Transverse colon (tissue), 4 donors: ENCODE results near the gene PRPF6. TPM values are rescaled to one million over a fixed set of nuclear protein-coding genes. Genes with fewer than 3 reads are reported as not detected.

Experiments
- DNase-seq: peaks from one replicate; pipeline ENCODE4 v3.0.0-alpha.2; 2019
- H3K27ac ChIP-seq, 4 donors: fragments of 200-600 bp; sonication (generic); 2 replicates each; pipeline ENCODE4 v1.5.1; 2016 to 2018; ENCODE audit warnings: inconsistent platforms in 4 of 4
- H3K27me3 ChIP-seq: fragments of 200-600 bp; sonication (generic); 2 replicates; pipeline ENCODE4 v1.5.1; 2017; ENCODE audit warnings: inconsistent platforms
- H3K36me3 ChIP-seq, 4 donors: fragments of 200-600 bp; sonication (generic); 2 replicates each; pipeline ENCODE4 v1.5.1; 2017 to 2019; ENCODE audit warnings: inconsistent platforms in 4 of 4
- H3K4me1 ChIP-seq, 4 donors: fragments of 200-600 bp; sonication (generic); 2 replicates each; pipeline ENCODE4 v1.5.1; 2017 to 2020; ENCODE audit warnings: inconsistent platforms in 4 of 4
- H3K4me3 ChIP-seq, 4 donors: fragments of 200-600 bp; sonication (generic); 1 replicate in 1 of 4; 2 replicates in 3 of 4; pipeline versions ENCODE4 v1.5.1 to v1.6.1; 2017 to 2019; ENCODE audit warnings: inconsistent platforms in 4 of 4
- H3K9me3 ChIP-seq, 2 donors: fragments of 200-600 bp; sonication (generic); 2 replicates each; pipeline ENCODE4 v1.5.1; 2017 to 2019; ENCODE audit warnings: inconsistent platforms in 2 of 2
- CTCF ChIP-seq, 5 experiments: fragments of 200-600 bp in 3 of 5; fragments of 450-650 bp in 2 of 5; sonication (generic) in 3 of 5; IDR thresholded peaks; 1 replicate in 2 of 5; 2 replicates in 3 of 5; pipeline ENCODE4 v1.5.1; 2016 to 2017; ENCODE audit warnings: antibody characterized with exemption in 5 of 5, inconsistent platforms in 3 of 5, mild to moderate bottlenecking in 2 of 5, moderate library complexity in 1 of 5
- EP300 ChIP-seq: sonication (generic); formaldehyde crosslinking; IDR thresholded peaks from one replicate; pipeline ENCODE4 v1.6.1; 2017; ENCODE audit warnings: antibody characterized with exemption, low read depth
- POLR2A ChIP-seq: fragments of 450-650 bp; IDR thresholded peaks from one replicate; pipeline ENCODE4 v1.6.1; 2016; ENCODE audit warnings: antibody characterized with exemption, mild to moderate bottlenecking, moderate library complexity
- POLR2AphosphoS5 ChIP-seq, 3 donors: sonication (generic); formaldehyde crosslinking; IDR thresholded peaks; one replicate each; pipeline ENCODE4 v1.6.1; 2016; ENCODE audit warnings: antibody characterized with exemption in 3 of 3
- WGBS, 2 donors: methylation state at CpG; one replicate each; pipeline ENCODE4 v1.1.5; 2018; ENCODE audit warnings: low coverage in 1 of 2; 5-methylcytosine and 5-hydroxymethylcytosine counted together
- in situ Hi-C, 4 donors: fragments of 200-750 bp; cut with MboI; loops; one replicate each; pipeline versions ENCODE4 v1.15.0 to v1.15.1; 2017; ENCODE audit warnings: low sequenced_read_pairs in 3 of 4, low pct_ligation_motif_present in 1 of 4, low pct_unique_long_range_greater_than_20kb in 1 of 4
- intact Hi-C: fragments of 100-400 bp; cut with DNase I; formaldehyde crosslinking; loops from one replicate; pipeline ENCODE4 v1.15.1; 2023; ENCODE audit warnings: low total_unique reads
- total RNA-seq, 4 donors: library from RNA; depleted of rRNA; stranded (reverse); fragments of >200 nt; gene quantifications; one replicate each; pipeline ENCODE4 v1.1.0, GENCODE V29; 2016

PRPF6 gene
- total RNA-seq, 4 donors from 2014 or later: 29.2 to 55.7 (median 51.8) TPM

GRCh38 chr20:64070244-64070993 is 89.5 kb downstream of the PRPF6 start:
- TF ChIP-seq EP300 (no peak), CTCF (IDR thresholded peaks at IDR 0.05) (no peak), POLR2AphosphoS5 (IDR thresholded peaks at IDR 0.05) (no peak), POLR2A (no peak)
- no peaks in the 10 kb centered on the region for H3K27me3 ChIP-seq
- in situ Hi-C loops: no loop called here
- DNase-seq: no peak
- H3K36me3 ChIP-seq: no peaks in the 10 kb centered on the region
- H3K4me3 ChIP-seq: no peak overlapping the region
- intact Hi-C loops: no loop called here
- H3K27ac ChIP-seq: no peak overlapping the region
- H3K4me1 ChIP-seq: no peaks in the 10 kb centered on the region
- H3K9me3 ChIP-seq: no peaks in the 10 kb centered on the region
- WGBS, 2 donors: 89% methylated on average over 31 of the region's 31 CpGs; no CpG with 5 or more reads in 1 of the 2 donors

- Histone ChIP-seq H3K4me1 (no peaks in the 10 kb centered on the region), H3K27ac (no peak overlapping the region), H3K4me3 (no peak overlapping the region), H3K27me3 (no peaks in the 10 kb centered on the region), H3K36me3 (no peaks in the 10 kb centered on the region), H3K9me3 (no peaks in the 10 kb centered on the region)
- DNase-seq: no peak
- WGBS, 2 donors: 80 to 95% methylated on average over 9 to 29 of the region's 30 CpGs
- intact Hi-C loops (no loop called here), in situ Hi-C loops (no loop called here)
- TF ChIP-seq POLR2A: no peak
- TF ChIP-seq EP300: no peak
- TF ChIP-seq POLR2AphosphoS5 (IDR thresholded peaks at IDR 0.05): no peak
- TF ChIP-seq CTCF (IDR thresholded peaks at IDR 0.05): no peak
These were observed 90.7 kb downstream of the PRPF6 start for GRCh38 chr20:64071341-64072332.

DNA sequence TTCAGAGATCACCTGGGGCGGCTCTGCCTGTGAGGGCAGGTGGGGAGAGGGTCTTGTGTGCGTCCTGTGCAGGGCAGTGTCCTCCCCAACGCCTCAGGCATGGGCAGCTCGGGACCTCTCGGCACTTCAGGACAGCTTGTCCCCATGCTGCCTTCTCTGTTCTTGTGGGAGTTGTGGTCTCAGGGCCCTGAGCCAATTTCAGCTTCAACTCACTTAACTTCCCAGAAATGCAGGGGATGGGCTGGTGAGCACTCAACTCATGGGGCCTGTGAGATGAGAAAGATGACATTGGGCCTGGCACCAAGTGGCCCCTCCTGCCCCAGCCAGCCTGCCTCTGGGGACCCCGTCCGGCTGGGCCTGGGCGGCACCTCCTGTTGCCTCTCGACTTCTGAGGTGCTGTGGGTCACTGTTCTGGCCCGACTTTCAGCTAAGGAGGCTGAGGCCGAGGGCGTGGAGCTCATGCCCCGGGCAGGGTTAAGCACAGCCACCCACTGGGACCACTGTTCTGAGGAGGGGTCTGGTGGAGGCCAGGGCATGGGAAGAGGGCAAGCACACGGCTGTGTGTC is 91.6 kb downstream of the PRPF6 start:
- in situ Hi-C loops (no loop called here), intact Hi-C loops (no loop called here)
- DNase-seq: no peak
- Histone ChIP-seq H3K27me3 (no peaks in the 10 kb centered on the region), H3K9me3 (no peaks in the 10 kb centered on the region), H3K36me3 (no peaks in the 10 kb centered on the region), H3K4me1 (no peaks in the 10 kb centered on the region), H3K27ac (no peak overlapping the region), H3K4me3 (no peak overlapping the region)
- TF ChIP-seq POLR2A: no peak
- no peak for TF ChIP-seq CTCF (IDR thresholded peaks at IDR 0.05)
- TF ChIP-seq POLR2AphosphoS5 (IDR thresholded peaks at IDR 0.05): no peak
- TF ChIP-seq EP300: no peak
- WGBS, 2 donors: 88% methylated on average over 11 of the region's 14 CpGs; no CpG with 5 or more reads in 1 of the 2 donors
